Measurements from ENCODE around the gene PDE4D.
"Not testable (repeated sequence)": the region's sequence is repeated elsewhere in the genome, so short reads cannot be mapped to it uniquely, and the experiment has no call there.

Gene PDE4D

GRCh38 chr5:59798862-59799667 is 94.5 kb downstream of the PDE4D start:
- DNase-seq = no peak

GRCh38 chr5:59795141-59795540 is 98.4 kb downstream of the PDE4D start:
- DNase-seq = no peak

DNA sequence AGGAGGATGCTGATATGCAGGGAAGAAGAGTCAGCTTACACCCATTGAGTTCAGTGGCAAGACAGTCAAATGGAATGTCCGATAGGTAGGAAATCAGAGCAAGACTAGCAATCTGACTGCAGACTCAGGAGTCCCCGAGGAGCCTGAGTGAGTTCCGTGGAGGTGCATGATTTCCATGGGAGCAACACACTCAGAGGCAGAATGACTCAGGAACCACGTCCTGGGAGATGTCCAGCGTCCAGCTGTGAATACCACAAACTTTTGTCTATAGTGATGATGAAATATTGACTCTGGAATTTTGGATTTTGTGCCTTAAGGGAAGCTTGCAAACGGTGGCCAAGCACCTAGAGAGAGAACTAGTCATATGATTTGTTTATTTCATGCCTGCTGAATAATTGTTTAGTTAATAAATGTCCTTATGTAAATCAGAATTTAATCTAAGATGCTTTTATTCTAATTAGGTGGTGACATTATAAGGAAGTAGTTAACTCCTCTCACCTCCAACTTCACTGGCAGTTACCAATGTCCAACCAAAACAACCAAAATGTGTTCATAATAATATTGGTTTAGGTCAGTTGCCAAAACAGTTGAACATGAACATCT is 100.4 kb downstream of the PDE4D start:
- no peak for DNase-seq

GRCh38 chr5:59791617-59792016 is 101.9 kb downstream of the PDE4D start:
- DNase-seq = no peak

- DNase-seq = no peak
These were observed 102.6 kb downstream of the PDE4D start for GRCh38 chr5:59790776-59791475.

GRCh38 chr5:59790376-59790775 is 103.2 kb downstream of the PDE4D start:
- no peak for DNase-seq

DNA sequence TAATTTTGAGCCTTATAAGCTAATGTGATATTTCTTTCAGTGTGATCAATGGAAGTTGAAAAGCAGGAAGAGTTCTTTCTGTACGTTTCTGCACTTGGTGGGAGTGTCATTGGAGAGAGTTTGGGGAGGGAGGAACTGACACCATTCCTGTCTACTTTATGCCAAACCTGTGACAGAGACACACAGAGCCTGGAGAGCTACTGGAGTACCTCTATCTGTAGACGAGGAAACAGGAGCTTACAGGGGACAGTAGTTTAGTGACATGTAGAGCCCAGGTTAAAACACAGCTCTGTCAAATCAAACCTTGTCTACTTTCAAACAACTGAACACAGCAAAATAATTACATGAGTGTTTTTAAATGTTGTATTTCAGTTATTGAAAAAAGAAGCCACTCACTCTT is 103.6 kb downstream of the PDE4D start:
- DNase-seq = no peak

GRCh38 chr5:59789197-59789596 is 104.3 kb downstream of the PDE4D start:
- DNase-seq = no peak

GRCh38 chr5:59786334-59786805 is 107.2 kb downstream of the PDE4D start:
- DNase-seq = no peak

DNA sequence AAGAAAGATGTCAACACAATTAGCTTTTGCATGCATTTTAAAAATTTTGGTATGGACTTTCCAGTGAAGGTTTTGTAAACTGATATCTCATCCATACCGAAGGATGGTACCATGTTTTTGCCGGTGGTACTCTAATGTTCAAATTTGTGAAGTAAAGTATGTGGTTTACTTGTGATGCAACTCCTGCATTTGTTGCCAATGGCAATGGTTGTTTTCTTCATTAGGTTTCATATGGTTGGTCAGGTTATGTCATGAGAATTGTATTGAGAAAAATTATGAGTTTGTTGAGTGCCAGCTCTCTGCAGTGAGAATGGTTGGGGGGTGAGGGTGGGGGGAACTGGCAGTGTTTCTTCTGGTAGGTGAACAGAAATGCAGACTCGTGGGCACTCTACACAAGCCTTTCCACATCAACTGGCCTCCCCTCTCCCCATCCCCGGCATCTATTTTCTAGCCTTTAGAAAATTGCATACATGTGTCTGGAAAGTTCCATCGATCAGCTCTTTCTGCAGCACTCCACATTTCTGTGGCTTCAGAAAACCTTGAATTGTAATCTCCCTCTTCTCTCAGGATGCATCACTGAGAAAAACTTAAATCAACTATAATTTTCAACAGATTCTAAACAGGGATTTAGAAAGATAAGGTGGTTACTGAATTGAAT is 107.7 kb downstream of the PDE4D start:
- DNase-seq = no peak

GRCh38 chr5:59784708-59785107 is 108.8 kb downstream of the PDE4D start:
- DNase-seq = not testable (repeated sequence)

GRCh38 chr5:59783264-59783663 is 110.3 kb downstream of the PDE4D start:
- no peak for DNase-seq

GRCh38 chr5:59782856-59783255 is 110.7 kb downstream of the PDE4D start:
- no peak for DNase-seq

GRCh38 chr5:59779453-59779852 is 114.1 kb downstream of the PDE4D start:
- DNase-seq = no peak

DNA sequence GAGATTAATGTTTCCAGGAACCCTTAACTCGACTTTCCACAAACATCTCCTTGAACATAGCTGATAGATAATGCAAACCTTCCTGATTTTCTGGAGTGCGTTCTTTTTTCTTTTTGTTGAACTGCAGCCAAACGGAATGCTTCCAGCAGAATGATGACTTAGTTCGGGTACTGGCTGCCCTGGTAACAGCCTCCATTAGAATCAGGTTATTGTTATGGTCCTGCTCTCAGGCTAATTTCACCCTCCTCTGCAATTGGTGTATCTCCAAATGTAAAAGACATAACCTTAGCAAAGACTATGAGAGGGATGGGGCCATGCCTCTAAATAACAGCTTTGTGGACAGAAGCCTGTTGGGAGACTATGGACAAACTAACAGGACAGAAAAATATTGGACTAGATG is 116.5 kb downstream of the PDE4D start:
- DNase-seq = peak; percentile 17

DNA sequence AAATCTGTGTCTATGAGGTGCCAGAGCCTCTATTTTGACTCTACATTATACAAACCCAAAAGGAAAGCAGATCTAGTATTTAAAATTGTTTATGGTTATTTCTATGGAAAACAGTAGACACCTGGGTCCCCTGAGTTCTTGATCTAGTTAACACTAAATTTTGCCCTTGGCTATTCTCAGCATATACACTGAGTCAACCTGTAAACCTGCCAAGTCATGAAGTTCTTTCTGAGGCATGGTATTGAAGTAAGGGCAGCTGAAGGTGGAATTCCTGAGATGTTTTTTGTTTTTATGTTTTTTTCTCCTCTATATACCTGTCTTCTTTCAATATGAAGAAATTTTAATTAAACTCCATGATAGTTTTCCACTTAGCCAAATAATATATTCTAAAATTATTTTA is 120.2 kb downstream of the PDE4D start:
- no peak for DNase-seq

GRCh38 chr5:59772757-59773156 is 120.8 kb downstream of the PDE4D start:
- DNase-seq = no peak

DNA sequence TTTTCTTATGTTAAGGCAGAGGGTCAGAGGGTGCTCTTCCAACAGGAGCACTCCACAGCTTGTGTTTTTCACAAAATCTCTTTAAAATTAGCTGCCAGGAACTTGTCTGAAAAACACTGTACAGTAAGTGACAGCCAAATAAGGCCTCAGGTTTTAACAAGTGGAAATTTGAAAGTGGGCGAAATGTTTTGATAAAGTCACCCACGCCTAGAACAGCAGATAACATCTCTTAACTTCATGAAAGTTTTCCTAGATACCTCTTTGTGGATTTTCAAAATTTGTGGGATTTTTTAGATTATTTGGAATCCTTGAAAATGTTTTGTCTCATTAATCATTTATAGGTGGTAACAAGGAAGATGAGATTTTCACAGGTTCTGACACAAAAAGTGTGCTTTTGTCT is 121.3 kb downstream of the PDE4D start:
- no peak for DNase-seq

- no peak for DNase-seq
These were observed 122.6 kb downstream of the PDE4D start for GRCh38 chr5:59770953-59771352.

GRCh38 chr5:59769832-59770231 is 123.7 kb downstream of the PDE4D start:
- no peak for DNase-seq

DNA sequence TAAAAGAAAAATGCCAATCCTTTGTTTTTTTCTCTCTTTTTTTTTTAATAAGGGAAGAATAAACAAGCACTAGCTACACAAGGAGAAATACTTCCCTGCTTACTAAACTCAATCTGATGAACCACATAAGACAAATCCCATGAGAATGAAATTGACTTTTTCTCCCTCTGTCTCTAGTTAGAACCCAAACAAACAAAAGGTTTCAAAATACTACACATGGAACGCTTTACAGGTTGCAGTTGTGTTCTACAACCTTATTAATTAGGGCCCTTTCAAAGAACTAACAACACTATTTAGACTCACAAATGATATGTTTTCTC is 124.5 kb downstream of the PDE4D start:
- DNase-seq = no peak

DNA sequence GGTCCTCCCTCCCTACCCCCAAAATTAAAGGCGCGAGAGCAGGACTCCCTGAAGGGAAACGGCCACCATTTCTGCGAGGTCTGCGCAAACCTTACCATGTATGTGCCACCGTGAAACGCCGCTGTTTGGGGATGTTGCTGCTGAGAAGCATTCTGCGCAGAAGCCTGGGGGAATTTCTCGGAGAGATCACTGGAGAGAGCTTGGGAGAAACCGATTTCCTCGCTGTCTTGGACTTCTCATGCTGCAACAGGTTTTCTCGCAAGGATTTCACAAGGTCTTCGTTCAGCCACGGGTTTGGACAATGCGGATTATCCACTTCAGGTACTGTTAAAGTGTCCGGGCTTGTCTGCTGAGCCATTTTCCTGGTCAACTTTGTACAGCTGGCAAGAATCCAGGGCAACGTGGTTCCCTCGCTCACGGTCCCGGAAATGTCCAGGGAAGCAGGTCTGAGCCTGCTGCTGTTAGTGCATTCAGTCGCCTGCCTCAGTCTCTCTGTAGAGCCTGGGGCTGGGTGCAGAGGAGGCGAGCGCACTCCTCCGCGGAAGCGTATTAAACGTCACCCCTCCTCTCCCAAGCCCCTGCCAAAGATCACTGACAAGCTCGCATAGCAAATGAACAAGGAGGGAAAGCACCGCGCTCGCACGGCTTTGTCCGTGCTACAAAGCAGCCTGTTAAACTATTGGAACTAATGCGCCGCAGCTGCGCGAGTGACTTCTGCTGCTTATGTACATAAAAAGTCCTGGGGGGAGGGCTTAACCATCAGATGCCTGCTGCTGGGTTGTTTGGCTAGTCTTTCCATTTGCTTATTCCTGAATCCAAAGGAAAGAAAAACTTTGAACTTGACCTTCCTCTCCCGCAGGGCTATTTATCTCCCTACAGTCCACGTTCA is 125.1 kb downstream of the PDE4D start:
- peak; percentile 63 for DNase-seq

Data from NCI-H2227 treated with DMSO at 0.1 percent for 48 hours (cell line).